Suprapubic skin (tissue), 4 donors: Measurements from ENCODE around the gene TRIM39.

Experiments used
- EP300 ChIP-seq: sonication (generic); formaldehyde crosslinking; IDR thresholded peaks from one replicate; pipeline ENCODE4 v1.6.1; 2017; ENCODE audit warnings: antibody characterized with exemption
- POLR2AphosphoS5 ChIP-seq, 3 donors: sonication (generic); formaldehyde crosslinking; IDR thresholded peaks; one replicate each; pipeline ENCODE4 v1.6.1; 2017; ENCODE audit warnings: antibody characterized with exemption in 3 of 3
- TF ChIP-seq, protein P1 (sequence below), 2 donors: fragments of 200-600 bp in 1 of 2; fragments of 450-650 bp in 1 of 2; sonication (generic) in 1 of 2; IDR thresholded peaks; one replicate each; pipeline ENCODE4 v1.5.1; 2016 to 2019; ENCODE audit warnings: antibody characterized with exemption in 2 of 2, mild to moderate bottlenecking in 1 of 2, moderate library complexity in 1 of 2

DNA sequence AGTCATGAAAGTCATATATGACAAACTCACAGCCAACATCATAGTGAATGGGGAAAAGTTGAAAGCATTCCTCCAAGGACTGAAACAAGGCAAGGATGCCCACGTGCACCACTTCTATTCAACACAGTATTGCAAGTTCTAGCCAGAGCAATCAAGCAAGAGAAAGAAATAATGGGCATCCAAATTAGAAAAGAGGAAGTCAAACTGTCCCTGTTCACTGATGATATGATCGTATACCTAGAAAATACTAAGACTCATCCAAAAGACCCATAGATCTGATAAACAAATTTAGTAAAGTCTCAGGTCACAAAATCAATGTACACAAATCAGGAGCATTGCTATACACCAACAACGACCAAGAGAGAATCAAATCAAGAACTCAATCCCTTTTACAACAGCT, 59.4 kb downstream of the TRIM39 start:
- TF ChIP-seq, protein P1, sequence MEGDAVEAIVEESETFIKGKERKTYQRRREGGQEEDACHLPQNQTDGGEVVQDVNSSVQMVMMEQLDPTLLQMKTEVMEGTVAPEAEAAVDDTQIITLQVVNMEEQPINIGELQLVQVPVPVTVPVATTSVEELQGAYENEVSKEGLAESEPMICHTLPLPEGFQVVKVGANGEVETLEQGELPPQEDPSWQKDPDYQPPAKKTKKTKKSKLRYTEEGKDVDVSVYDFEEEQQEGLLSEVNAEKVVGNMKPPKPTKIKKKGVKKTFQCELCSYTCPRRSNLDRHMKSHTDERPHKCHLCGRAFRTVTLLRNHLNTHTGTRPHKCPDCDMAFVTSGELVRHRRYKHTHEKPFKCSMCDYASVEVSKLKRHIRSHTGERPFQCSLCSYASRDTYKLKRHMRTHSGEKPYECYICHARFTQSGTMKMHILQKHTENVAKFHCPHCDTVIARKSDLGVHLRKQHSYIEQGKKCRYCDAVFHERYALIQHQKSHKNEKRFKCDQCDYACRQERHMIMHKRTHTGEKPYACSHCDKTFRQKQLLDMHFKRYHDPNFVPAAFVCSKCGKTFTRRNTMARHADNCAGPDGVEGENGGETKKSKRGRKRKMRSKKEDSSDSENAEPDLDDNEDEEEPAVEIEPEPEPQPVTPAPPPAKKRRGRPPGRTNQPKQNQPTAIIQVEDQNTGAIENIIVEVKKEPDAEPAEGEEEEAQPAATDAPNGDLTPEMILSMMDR (IDR thresholded peaks at IDR 0.05) = no peak
- TF ChIP-seq EP300 = no peak
- TF ChIP-seq POLR2AphosphoS5 (IDR thresholded peaks at IDR 0.05) = no peak
